ENCODE results near the gene PDSS2. TPM values are rescaled to one million over a fixed set of nuclear protein-coding genes. Genes with fewer than 3 reads are reported as not detected.

The PDSS2 gene
- total and polyA plus RNA-seq, 9 of the 15 experiments (the other 6 are each of a cell fraction or from before 2014, with no cell fraction given) = 5.8 to 21.1 (median 12.0) TPM

DNA sequence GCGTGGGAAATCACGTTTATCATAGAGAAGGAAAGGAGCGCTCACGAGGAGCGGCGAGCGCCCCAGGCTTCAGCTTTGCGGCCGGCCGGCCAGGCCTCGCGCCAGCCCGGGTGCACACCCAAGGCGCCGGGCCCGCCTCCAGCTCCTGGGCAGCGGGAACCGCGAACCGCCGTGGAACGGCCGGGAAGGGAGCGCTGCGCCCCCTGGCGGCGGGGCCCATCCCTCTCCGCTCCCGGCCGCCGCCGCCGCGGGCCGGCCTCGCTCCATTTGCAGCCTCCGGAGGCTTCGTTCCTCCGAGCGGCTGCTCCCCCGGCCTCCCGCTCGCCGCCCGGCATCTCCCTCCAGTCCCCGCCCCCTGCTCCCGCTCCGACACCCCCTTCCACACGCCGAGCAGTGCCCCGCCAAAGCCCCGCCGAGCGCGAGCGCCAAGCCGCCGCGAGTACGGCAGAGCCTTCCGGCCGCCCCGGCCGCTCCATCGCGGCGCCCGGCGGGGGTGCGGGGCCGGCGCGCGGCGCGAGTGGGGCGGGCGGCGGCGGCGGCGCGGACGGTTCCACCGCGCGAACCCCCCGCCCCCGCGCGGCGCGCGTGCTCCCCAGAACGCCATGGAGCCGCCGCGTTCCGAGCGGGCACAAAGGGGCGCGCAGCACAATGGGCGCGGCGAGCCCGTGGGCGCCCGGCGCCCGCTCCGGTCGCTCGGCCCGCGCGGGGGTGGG is 345.0 kb downstream of the PDSS2 start (continued):
- peak; percentile 78 for TF ChIP-seq REST (IDR thresholded peaks at IDR 0.05; ENCODE audit: borderline replicate concordance)
- 0 out of 2 replicates have a peak, but pooled peaks have one; percentile 46 for TF ChIP-seq REST (CRISPR knock-in tag; IDR thresholded peaks at IDR 0.05; ENCODE audit: low read depth)
- no peak for TF ChIP-seq ZNF444 (CRISPR knock-in tag; IDR thresholded peaks at IDR 0.05)
- TF ChIP-seq MEF2D (tag; conservative IDR thresholded peaks at IDR 0.05; ENCODE audit: low read depth) = no peak
